HepG2 (cell line): ENCODE measurements around the gene SFMBT1. TPM values are rescaled to one million over a fixed set of nuclear protein-coding genes. Genes with fewer than 3 reads are reported as not detected.

Experiments used
- CEBPG ChIP-seq: IDR thresholded peaks from 2 replicates; pipeline ENCODE4 v1.6.1; 2016
- CREM ChIP-seq, 2 experiments: sonication (generic) in 1 of 2; formaldehyde crosslinking in 1 of 2; IDR thresholded peaks; 2 replicates each; pipeline versions ENCODE4 v1.4.0 to v1.6.1; 2016 to 2020; ENCODE audit warnings: antibody characterized with exemption in 1 of 2, mild to moderate bottlenecking in 1 of 2, missing genetic modification reagents in 1 of 2
- FOXP1 ChIP-seq, 2 experiments: fragments of 450-650 bp in 1 of 2; IDR thresholded peaks; 2 replicates each; pipeline ENCODE4 v1.6.1; 2017 to 2018; ENCODE audit warnings: antibody characterized with exemption in 1 of 2
- HDAC1 ChIP-seq: sonication (generic); formaldehyde crosslinking; IDR thresholded peaks from 2 replicates; pipeline ENCODE4 v1.5.1; 2020; ENCODE audit warnings: mild to moderate bottlenecking, missing genetic modification reagents
- HNF4A ChIP-seq: sonication (generic); formaldehyde crosslinking; IDR thresholded peaks from 2 replicates; pipeline ENCODE4 v1.4.0; 2020; ENCODE audit warnings: missing genetic modification reagents
- SAP130 ChIP-seq: IDR thresholded peaks from 2 replicates; pipeline ENCODE4 v1.6.1; 2016; ENCODE audit warnings: low read depth
- SOX5 ChIP-seq: IDR thresholded peaks from 2 replicates; pipeline ENCODE4 v1.6.1; 2016; ENCODE audit warnings: borderline replicate concordance
- ZFP36L1 ChIP-seq: sonication (generic); formaldehyde crosslinking; IDR thresholded peaks from 2 replicates; pipeline ENCODE4 v1.8.0; 2022; ENCODE audit warnings: mild to moderate bottlenecking, missing genetic modification reagents, moderate library complexity
- ZNF7 ChIP-seq: IDR thresholded peaks from 2 replicates; pipeline ENCODE4 v1.6.1; 2016; ENCODE audit warnings: missing biosample characterization, missing genetic modification reagents
- polyA plus RNA-seq, 8 experiments: library from polyadenylated mRNA; depleted of rRNA in 3 of 8; stranded (reverse) in 7 of 8; unstranded in 1 of 8; fragments of >200 nt; fragmentation: Illumina TruSeq in 4 of 8; extraction: Trizol in 4 of 8; gene quantifications; 2 replicates each; pipeline versions ENCODE4 v1.2.1 to v1.2.3, GENCODE V29; 2011 to 2016; ENCODE audit warnings: low read depth in 4 of 8, missing spikeins in 1 of 8, mixed read lengths in 1 of 8; ENCODE audit not compliant: insufficient read depth in 1 of 8
- total RNA-seq, 5 experiments: library from RNA; depleted of rRNA; stranded (reverse); fragments of >200 nt; fragmentation: Illumina TruSeq; extraction: Trizol; gene quantifications; 2 replicates each; pipeline ENCODE4 v1.2.3, GENCODE V29; 2016; ENCODE audit warnings: low read depth in 1 of 5
- TF ChIP-seq, protein P1 (sequence below): sonication (generic); formaldehyde crosslinking; conservative IDR thresholded peaks from 2 replicates; pipeline ENCODE4 v1.4.0; 2020; ENCODE audit warnings: mild to moderate bottlenecking, missing genetic modification reagents, moderate library complexity
- TF ChIP-seq, protein P2 (sequence below): sonication (generic); formaldehyde crosslinking; IDR thresholded peaks from 2 replicates; pipeline ENCODE4 v1.5.0; 2020; ENCODE audit warnings: missing genetic modification reagents, mild to moderate bottlenecking, borderline replicate concordance
- TF ChIP-seq, protein P3 (sequence below): sonication (generic); formaldehyde crosslinking; IDR thresholded peaks from 2 replicates; pipeline ENCODE4 v1.5.1; 2020; ENCODE audit warnings: mild to moderate bottlenecking, missing genetic modification reagents, borderline replicate concordance
- TF ChIP-seq, protein P4 (sequence below): sonication (generic); formaldehyde crosslinking; IDR thresholded peaks from 2 replicates; pipeline ENCODE4 v1.8.1; 2023; ENCODE audit warnings: mild to moderate bottlenecking, missing genetic modification reagents

SFMBT1 gene
- total and polyA plus RNA-seq, 2 of the 13 experiments (the other 11 are each of a cell fraction or from before 2014, with no cell fraction given) = 3.8 to 12.8 TPM

DNA sequence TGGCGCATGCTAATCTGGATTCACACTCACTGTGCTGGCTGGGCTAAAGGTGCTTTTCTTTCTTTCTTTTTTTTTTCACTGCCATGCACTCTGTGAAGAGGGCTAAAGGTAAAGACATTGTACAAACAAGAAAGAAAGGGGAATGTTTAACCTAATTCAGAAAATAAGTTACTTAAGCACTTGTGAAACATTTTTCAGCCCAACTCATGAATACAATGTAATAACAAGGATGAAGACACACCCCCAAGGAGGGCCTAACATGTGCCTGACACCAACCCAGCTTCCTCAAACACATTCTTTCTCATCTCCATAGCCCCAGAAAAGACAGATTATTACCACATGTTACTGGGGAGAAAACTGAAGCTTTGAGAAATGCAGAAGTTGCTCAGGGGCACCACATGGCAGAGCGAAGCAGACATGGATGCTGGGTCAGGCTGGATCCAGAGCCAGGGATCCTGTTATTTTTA, 154.2 kb downstream of the SFMBT1 start (continued):
- TF ChIP-seq, protein P1, sequence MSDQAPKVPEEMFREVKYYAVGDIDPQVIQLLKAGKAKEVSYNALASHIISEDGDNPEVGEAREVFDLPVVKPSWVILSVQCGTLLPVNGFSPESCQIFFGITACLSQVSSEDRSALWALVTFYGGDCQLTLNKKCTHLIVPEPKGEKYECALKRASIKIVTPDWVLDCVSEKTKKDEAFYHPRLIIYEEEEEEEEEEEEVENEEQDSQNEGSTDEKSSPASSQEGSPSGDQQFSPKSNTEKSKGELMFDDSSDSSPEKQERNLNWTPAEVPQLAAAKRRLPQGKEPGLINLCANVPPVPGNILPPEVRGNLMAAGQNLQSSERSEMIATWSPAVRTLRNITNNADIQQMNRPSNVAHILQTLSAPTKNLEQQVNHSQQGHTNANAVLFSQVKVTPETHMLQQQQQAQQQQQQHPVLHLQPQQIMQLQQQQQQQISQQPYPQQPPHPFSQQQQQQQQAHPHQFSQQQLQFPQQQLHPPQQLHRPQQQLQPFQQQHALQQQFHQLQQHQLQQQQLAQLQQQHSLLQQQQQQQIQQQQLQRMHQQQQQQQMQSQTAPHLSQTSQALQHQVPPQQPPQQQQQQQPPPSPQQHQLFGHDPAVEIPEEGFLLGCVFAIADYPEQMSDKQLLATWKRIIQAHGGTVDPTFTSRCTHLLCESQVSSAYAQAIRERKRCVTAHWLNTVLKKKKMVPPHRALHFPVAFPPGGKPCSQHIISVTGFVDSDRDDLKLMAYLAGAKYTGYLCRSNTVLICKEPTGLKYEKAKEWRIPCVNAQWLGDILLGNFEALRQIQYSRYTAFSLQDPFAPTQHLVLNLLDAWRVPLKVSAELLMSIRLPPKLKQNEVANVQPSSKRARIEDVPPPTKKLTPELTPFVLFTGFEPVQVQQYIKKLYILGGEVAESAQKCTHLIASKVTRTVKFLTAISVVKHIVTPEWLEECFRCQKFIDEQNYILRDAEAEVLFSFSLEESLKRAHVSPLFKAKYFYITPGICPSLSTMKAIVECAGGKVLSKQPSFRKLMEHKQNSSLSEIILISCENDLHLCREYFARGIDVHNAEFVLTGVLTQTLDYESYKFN (CRISPR knock-in tag) = peak; percentile 40; the same call in 1 of the 2 replicates
- TF ChIP-seq ZNF7 (CRISPR knock-in tag) (no peak), SAP130 (CRISPR knock-in tag) (0 out of 2 replicates have a peak, but pooled peaks have one; percentile 19), ZFP36L1 (CRISPR knock-in tag) (0 out of 2 replicates have a peak, but pooled peaks have one; percentile 16), HDAC1 (CRISPR knock-in tag) (0 out of 2 replicates have a peak, but pooled peaks have one; percentile 30), CREM (IDR thresholded peaks at IDR 0.05) (no peak), CREM (CRISPR knock-in tag; IDR thresholded peaks at IDR 0.05) (no peak), SOX5 (CRISPR knock-in tag) (peak; percentile 55; the same call in 1 of the 2 replicates), HNF4A (CRISPR knock-in tag) (peak; percentile 27), FOXP1 (IDR thresholded peaks at IDR 0.05) (no peak), FOXP1 (CRISPR knock-in tag; IDR thresholded peaks at IDR 0.05) (0 out of 2 replicates have a peak, but pooled peaks have one; percentile 17), CEBPG (0 out of 2 replicates have a peak, but pooled peaks have one; percentile 18)
- TF ChIP-seq, protein P2, sequence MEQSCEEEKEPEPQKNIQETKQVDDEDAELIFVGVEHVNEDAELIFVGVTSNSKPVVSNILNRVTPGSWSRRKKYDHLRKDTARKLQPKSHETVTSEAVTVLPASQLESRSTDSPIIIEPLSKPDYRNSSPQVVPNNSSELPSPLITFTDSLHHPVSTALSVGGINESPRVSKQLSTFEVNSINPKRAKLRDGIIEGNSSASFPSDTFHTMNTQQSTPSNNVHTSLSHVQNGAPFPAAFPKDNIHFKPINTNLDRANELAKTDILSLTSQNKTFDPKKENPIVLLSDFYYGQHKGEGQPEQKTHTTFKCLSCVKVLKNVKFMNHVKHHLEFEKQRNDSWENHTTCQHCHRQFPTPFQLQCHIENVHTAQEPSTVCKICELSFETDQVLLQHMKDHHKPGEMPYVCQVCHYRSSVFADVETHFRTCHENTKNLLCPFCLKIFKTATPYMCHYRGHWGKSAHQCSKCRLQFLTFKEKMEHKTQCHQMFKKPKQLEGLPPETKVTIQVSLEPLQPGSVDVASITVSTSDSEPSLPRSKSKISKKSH (CRISPR knock-in tag) = no peak
- TF ChIP-seq, protein P3, sequence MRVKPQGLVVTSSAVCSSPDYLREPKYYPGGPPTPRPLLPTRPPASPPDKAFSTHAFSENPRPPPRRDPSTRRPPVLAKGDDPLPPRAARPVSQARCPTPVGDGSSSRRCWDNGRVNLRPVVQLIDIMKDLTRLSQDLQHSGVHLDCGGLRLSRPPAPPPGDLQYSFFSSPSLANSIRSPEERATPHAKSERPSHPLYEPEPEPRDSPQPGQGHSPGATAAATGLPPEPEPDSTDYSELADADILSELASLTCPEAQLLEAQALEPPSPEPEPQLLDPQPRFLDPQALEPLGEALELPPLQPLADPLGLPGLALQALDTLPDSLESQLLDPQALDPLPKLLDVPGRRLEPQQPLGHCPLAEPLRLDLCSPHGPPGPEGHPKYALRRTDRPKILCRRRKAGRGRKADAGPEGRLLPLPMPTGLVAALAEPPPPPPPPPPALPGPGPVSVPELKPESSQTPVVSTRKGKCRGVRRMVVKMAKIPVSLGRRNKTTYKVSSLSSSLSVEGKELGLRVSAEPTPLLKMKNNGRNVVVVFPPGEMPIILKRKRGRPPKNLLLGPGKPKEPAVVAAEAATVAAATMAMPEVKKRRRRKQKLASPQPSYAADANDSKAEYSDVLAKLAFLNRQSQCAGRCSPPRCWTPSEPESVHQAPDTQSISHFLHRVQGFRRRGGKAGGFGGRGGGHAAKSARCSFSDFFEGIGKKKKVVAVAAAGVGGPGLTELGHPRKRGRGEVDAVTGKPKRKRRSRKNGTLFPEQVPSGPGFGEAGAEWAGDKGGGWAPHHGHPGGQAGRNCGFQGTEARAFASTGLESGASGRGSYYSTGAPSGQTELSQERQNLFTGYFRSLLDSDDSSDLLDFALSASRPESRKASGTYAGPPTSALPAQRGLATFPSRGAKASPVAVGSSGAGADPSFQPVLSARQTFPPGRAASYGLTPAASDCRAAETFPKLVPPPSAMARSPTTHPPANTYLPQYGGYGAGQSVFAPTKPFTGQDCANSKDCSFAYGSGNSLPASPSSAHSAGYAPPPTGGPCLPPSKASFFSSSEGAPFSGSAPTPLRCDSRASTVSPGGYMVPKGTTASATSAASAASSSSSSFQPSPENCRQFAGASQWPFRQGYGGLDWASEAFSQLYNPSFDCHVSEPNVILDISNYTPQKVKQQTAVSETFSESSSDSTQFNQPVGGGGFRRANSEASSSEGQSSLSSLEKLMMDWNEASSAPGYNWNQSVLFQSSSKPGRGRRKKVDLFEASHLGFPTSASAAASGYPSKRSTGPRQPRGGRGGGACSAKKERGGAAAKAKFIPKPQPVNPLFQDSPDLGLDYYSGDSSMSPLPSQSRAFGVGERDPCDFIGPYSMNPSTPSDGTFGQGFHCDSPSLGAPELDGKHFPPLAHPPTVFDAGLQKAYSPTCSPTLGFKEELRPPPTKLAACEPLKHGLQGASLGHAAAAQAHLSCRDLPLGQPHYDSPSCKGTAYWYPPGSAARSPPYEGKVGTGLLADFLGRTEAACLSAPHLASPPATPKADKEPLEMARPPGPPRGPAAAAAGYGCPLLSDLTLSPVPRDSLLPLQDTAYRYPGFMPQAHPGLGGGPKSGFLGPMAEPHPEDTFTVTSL (CRISPR knock-in tag) = 0 out of 2 replicates have a peak, but pooled peaks have one; percentile 33
- TF ChIP-seq, protein P4, sequence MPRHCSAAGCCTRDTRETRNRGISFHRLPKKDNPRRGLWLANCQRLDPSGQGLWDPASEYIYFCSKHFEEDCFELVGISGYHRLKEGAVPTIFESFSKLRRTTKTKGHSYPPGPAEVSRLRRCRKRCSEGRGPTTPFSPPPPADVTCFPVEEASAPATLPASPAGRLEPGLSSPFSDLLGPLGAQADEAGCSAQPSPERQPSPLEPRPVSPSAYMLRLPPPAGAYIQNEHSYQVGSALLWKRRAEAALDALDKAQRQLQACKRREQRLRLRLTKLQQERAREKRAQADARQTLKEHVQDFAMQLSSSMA (CRISPR knock-in tag) = no peak
